Gastrocnemius medialis (tissue), 4 donors: ENCODE results near the gene ATP10B. TPM values are rescaled to one million over a fixed set of nuclear protein-coding genes. Genes with fewer than 3 reads are reported as not detected.
"Not testable (repeated sequence)": the region's sequence is repeated elsewhere in the genome, so short reads cannot be mapped to it uniquely, and the experiment has no call there.

Experiments
- ATAC-seq, 2 donors: fragments of 150-250 bp; one replicate each; pipeline ENCODE4 v1.9.1; 2016
- DNase-seq, 2 donors: peaks; one replicate each; pipeline ENCODE4 v3.0.0-alpha.2; 2019
- H3K27ac ChIP-seq, 4 donors: fragments of 200-600 bp; sonication (generic); 1 replicate in 1 of 4; 2 replicates in 3 of 4; pipeline ENCODE4 v1.5.1; 2016 to 2018; ENCODE audit warnings: mild to moderate bottlenecking in 2 of 4, moderate library complexity in 1 of 4
- H3K27me3 ChIP-seq, 3 donors: fragments of 200-600 bp; sonication (generic) in 2 of 3; 1 replicate in 1 of 3; 2 replicates in 2 of 3; pipeline versions ENCODE4 v1.5.1 to v1.6.0; 2016 to 2019; ENCODE audit warnings: mild to moderate bottlenecking in 1 of 3, moderate library complexity in 1 of 3
- H3K36me3 ChIP-seq, 2 donors: fragments of 200-600 bp; sonication (generic) in 1 of 2; one replicate each; pipeline ENCODE4 v1.5.1; 2017 to 2018
- H3K4me1 ChIP-seq, 2 donors: fragments of 200-600 bp; sonication (generic) in 1 of 2; one replicate each; pipeline ENCODE4 v1.5.1; 2016 to 2017; ENCODE audit warnings: mild to moderate bottlenecking in 2 of 2
- H3K4me3 ChIP-seq, 4 donors: fragments of 200-600 bp; sonication (generic) in 3 of 4; 1 replicate in 1 of 4; 2 replicates in 3 of 4; pipeline ENCODE4 v1.5.1; 2016 to 2019; ENCODE audit warnings: mild to moderate bottlenecking in 2 of 4
- H3K9me3 ChIP-seq, 3 donors: fragments of 200-600 bp; sonication (generic) in 2 of 3; 1 replicate in 1 of 3; 2 replicates in 2 of 3; pipeline ENCODE4 v1.5.1; 2016 to 2019
- POLR2A ChIP-seq, 2 donors: fragments of 450-650 bp; IDR thresholded peaks; one replicate each; pipeline ENCODE4 v1.6.1; 2017; ENCODE audit warnings: antibody characterized with exemption in 2 of 2, mild to moderate bottlenecking in 2 of 2, moderate library complexity in 2 of 2
- in situ Hi-C, 4 donors: fragments of 200-750 bp; cut with MboI; loops; one replicate each; pipeline versions ENCODE4 v1.15.0 to v1.8.0; 2017; ENCODE audit warnings: low sequenced_read_pairs in 4 of 4
- intact Hi-C: fragments of 100-400 bp; cut with DNase I; formaldehyde crosslinking; loops from one replicate; pipeline ENCODE4 v1.15.1; 2023; ENCODE audit warnings: low total_unique reads
- total RNA-seq, 4 donors: library from RNA; depleted of rRNA; stranded (reverse); fragments of >200 nt; gene quantifications; one replicate each; pipeline versions ENCODE4 v1.1.0 to v1.2.3, GENCODE V29; 2016
- TF ChIP-seq, protein P1 (sequence below), 5 experiments: fragments of 450-650 bp in 3 of 5; fragments of 200-600 bp in 2 of 5; sonication (generic) in 2 of 5; IDR thresholded peaks in 4 of 5; conservative IDR thresholded peaks in 1 of 5; 1 replicate in 4 of 5; 2 replicates in 1 of 5; pipeline ENCODE4 v1.5.1; 2016 to 2019; ENCODE audit warnings: antibody characterized with exemption in 5 of 5, mild to moderate bottlenecking in 3 of 5, moderate library complexity in 3 of 5

The ATP10B gene
- total RNA-seq, 4 donors from 2014 or later: 0.63 TPM; not detected in 3

- H3K27me3 ChIP-seq: no peaks in the 10 kb centered on the region
- no peaks in the 10 kb centered on the region for H3K9me3 ChIP-seq
- no peak for DNase-seq
- in situ Hi-C loops (no loop called here), intact Hi-C loops (no loop called here)
- no peaks in the 10 kb centered on the region for H3K36me3 ChIP-seq
- no peak overlapping the region for H3K4me3 ChIP-seq
- H3K27ac ChIP-seq: no peak overlapping the region
- no peaks in the 10 kb centered on the region for H3K4me1 ChIP-seq
- no peak for TF ChIP-seq POLR2A (IDR thresholded peaks at IDR 0.05)
- ATAC-seq: no peak
Measured at GRCh38 chr5:160726721-160727120, 125.3 kb downstream of the ATP10B start.

GRCh38 chr5:160720822-160721221, 131.2 kb downstream of the ATP10B start:
- ATAC-seq (no peak), DNase-seq (no peak)
- in situ Hi-C loops: no loop called here
- intact Hi-C loops: no loop called here
- no peaks in the 10 kb centered on the region for H3K27me3 ChIP-seq
- H3K36me3 ChIP-seq: no peaks in the 10 kb centered on the region
- H3K27ac ChIP-seq: no peak overlapping the region
- TF ChIP-seq POLR2A (IDR thresholded peaks at IDR 0.05): no peak
- TF ChIP-seq, protein P1, sequence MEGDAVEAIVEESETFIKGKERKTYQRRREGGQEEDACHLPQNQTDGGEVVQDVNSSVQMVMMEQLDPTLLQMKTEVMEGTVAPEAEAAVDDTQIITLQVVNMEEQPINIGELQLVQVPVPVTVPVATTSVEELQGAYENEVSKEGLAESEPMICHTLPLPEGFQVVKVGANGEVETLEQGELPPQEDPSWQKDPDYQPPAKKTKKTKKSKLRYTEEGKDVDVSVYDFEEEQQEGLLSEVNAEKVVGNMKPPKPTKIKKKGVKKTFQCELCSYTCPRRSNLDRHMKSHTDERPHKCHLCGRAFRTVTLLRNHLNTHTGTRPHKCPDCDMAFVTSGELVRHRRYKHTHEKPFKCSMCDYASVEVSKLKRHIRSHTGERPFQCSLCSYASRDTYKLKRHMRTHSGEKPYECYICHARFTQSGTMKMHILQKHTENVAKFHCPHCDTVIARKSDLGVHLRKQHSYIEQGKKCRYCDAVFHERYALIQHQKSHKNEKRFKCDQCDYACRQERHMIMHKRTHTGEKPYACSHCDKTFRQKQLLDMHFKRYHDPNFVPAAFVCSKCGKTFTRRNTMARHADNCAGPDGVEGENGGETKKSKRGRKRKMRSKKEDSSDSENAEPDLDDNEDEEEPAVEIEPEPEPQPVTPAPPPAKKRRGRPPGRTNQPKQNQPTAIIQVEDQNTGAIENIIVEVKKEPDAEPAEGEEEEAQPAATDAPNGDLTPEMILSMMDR (IDR thresholded peaks at IDR 0.05 in 4 of 5, conservative IDR thresholded peaks at IDR 0.05 in 1 of 5): no peak
- no peaks in the 10 kb centered on the region for H3K4me1 ChIP-seq
- no peak overlapping the region for H3K4me3 ChIP-seq
- H3K9me3 ChIP-seq: no peaks in the 10 kb centered on the region

GRCh38 chr5:160715508-160715907, 136.5 kb downstream of the ATP10B start:
- in situ Hi-C loops, H3K4me3 ChIP-seq, intact Hi-C loops, H3K36me3 ChIP-seq, ATAC-seq, H3K4me1 ChIP-seq, DNase-seq, H3K27ac ChIP-seq, H3K27me3 ChIP-seq, H3K9me3 ChIP-seq: not testable (repeated sequence)

- in situ Hi-C loops (no loop called here), intact Hi-C loops (no loop called here)
- TF ChIP-seq POLR2A (IDR thresholded peaks at IDR 0.05): no peak
- TF ChIP-seq, protein P1 (IDR thresholded peaks at IDR 0.05 in 4 of 5, conservative IDR thresholded peaks at IDR 0.05 in 1 of 5): no peak
- ATAC-seq (no peak), DNase-seq (no peak)
- H3K9me3 ChIP-seq: no peaks in the 10 kb centered on the region
- no peak overlapping the region for H3K4me3 ChIP-seq
- no peaks in the 10 kb centered on the region for H3K36me3 ChIP-seq
- H3K4me1 ChIP-seq: no peaks in the 10 kb centered on the region
- H3K27ac ChIP-seq: no peak overlapping the region
- H3K27me3 ChIP-seq: no peaks in the 10 kb centered on the region
Measured at GRCh38 chr5:160703547-160704189, 148.3 kb downstream of the ATP10B start.

DNA sequence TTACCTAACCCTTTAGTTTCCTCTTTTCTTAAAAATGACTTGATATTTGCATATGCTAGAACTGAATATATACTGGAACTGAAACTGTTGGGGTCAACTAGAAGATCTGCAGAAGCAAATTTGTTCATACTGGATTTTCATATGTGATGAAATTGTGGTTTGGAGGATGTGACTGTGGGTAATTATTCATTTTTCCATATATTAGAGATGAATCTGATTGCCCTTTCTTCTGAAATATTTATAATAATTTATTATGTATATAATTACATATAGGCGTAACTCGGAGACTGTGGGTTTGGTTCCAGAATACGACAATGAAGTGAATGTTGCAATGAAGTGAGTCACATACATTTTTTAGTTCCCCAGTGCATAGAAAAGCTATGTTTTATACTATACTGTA, 149.1 kb downstream of the ATP10B start:
- TF ChIP-seq POLR2A (IDR thresholded peaks at IDR 0.05): no peak
- TF ChIP-seq, protein P1 (IDR thresholded peaks at IDR 0.05 in 4 of 5, conservative IDR thresholded peaks at IDR 0.05 in 1 of 5): no peak
- no peak for DNase-seq
- H3K27ac ChIP-seq: no peak overlapping the region
- H3K4me3 ChIP-seq: no peak overlapping the region
- H3K9me3 ChIP-seq: no peaks in the 10 kb centered on the region
- no peak for ATAC-seq
- no peaks in the 10 kb centered on the region for H3K27me3 ChIP-seq
- in situ Hi-C loops (no loop called here), intact Hi-C loops (no loop called here)
- H3K4me1 ChIP-seq: no peaks in the 10 kb centered on the region
- no peaks in the 10 kb centered on the region for H3K36me3 ChIP-seq

- no peaks in the 10 kb centered on the region for H3K9me3 ChIP-seq
- no peak overlapping the region for H3K4me3 ChIP-seq
- ATAC-seq: no peak
- DNase-seq: no peak
- intact Hi-C loops (no loop called here), in situ Hi-C loops (no loop called here)
- no peaks in the 10 kb centered on the region for H3K27me3 ChIP-seq
- no peak overlapping the region for H3K27ac ChIP-seq
- no peaks in the 10 kb centered on the region for H3K4me1 ChIP-seq
- TF ChIP-seq POLR2A (IDR thresholded peaks at IDR 0.05): no peak
- TF ChIP-seq, protein P1 (IDR thresholded peaks at IDR 0.05 in 4 of 5, conservative IDR thresholded peaks at IDR 0.05 in 1 of 5): no peak
- no peaks in the 10 kb centered on the region for H3K36me3 ChIP-seq
Measured at GRCh38 chr5:160702311-160702803, 149.7 kb downstream of the ATP10B start.
